ENCODE measurements around the gene HHLA2. TPM values are rescaled to one million over a fixed set of nuclear protein-coding genes. Genes with fewer than 3 reads are reported as not detected.

The HHLA2 gene
- total RNA-seq, 1 donor from 2014 or later = not detected

DNA sequence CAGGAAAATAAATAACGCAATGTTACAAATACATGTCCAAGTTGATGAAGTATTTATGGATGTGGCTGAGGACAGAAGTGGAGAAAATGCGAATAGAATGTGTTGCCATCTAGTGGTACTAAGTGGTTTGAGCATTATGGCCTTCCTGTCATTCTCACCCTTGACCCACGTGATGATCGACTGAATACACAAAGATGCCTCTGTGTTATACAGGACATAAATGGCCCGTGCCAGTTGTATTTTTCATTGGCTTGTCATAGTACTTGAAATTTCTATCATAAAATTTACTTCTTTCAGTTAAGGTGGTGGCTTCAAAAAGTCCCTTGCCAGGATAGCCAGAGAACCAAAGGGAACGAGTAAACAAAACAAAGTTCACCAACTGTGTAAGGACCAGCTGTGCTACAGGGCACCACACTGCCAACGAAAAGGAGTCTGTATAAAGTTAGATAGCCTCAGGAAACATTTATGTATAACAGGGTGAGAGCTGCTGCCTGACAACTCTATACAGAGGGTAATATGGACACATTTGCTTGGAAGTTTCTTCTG lies 110.4 kb downstream of the HHLA2 start:
- DNase-seq (ENCODE audit: low spot score) = peak; percentile 12
- H3K4me3 Mint-ChIP-seq (ENCODE audit: unreplicated experiment) = no peak overlapping the region
- H3K27me3 Mint-ChIP-seq (ENCODE audit: unreplicated experiment) = no peaks in the 10 kb centered on the region
- TF ChIP-seq, protein P1, sequence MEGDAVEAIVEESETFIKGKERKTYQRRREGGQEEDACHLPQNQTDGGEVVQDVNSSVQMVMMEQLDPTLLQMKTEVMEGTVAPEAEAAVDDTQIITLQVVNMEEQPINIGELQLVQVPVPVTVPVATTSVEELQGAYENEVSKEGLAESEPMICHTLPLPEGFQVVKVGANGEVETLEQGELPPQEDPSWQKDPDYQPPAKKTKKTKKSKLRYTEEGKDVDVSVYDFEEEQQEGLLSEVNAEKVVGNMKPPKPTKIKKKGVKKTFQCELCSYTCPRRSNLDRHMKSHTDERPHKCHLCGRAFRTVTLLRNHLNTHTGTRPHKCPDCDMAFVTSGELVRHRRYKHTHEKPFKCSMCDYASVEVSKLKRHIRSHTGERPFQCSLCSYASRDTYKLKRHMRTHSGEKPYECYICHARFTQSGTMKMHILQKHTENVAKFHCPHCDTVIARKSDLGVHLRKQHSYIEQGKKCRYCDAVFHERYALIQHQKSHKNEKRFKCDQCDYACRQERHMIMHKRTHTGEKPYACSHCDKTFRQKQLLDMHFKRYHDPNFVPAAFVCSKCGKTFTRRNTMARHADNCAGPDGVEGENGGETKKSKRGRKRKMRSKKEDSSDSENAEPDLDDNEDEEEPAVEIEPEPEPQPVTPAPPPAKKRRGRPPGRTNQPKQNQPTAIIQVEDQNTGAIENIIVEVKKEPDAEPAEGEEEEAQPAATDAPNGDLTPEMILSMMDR (IDR thresholded peaks at IDR 0.05; ENCODE audit: unreplicated experiment) = peak; percentile 47
- H3K9me3 Mint-ChIP-seq (ENCODE audit: unreplicated experiment) = no peaks in the 10 kb centered on the region
- H3K27ac Mint-ChIP-seq (ENCODE audit: unreplicated experiment) = no peak overlapping the region
- no peaks in the 10 kb centered on the region for H3K36me3 Mint-ChIP-seq (ENCODE audit: low read depth, unreplicated experiment)
- H3K4me1 Mint-ChIP-seq (ENCODE audit: unreplicated experiment) = peaks cover 18% of the 10 kb centered on the region

DNA sequence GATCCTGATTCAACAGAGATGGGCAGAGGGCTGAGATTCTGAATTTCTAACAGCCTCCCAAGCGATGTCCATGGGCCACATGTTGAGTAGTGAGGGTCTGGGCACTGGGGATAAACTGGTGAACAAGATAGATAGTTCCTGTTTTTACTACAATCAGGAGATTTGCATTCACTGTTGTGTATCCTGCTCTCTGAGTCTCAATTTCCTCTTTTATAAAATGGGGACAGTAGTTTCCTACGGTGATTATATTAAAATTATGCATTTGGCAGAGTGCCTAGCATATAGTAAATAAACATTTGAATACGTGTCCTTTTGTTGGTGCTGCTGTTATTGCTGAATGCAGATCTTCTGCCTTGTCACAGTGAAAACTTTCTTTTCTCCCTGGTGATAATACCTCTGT lies 111.5 kb downstream of the HHLA2 start:
- H3K27me3 Mint-ChIP-seq (ENCODE audit: unreplicated experiment) = no peaks in the 10 kb centered on the region
- H3K36me3 Mint-ChIP-seq (ENCODE audit: low read depth, unreplicated experiment) = no peaks in the 10 kb centered on the region
- H3K27ac Mint-ChIP-seq (ENCODE audit: unreplicated experiment) = no peak overlapping the region
- no peaks in the 10 kb centered on the region for H3K9me3 Mint-ChIP-seq (ENCODE audit: unreplicated experiment)
- no peak overlapping the region for H3K4me3 Mint-ChIP-seq (ENCODE audit: unreplicated experiment)
- TF ChIP-seq, protein P1 (IDR thresholded peaks at IDR 0.05; ENCODE audit: unreplicated experiment) = no peak
- peaks cover 18% of the 10 kb centered on the region for H3K4me1 Mint-ChIP-seq (ENCODE audit: unreplicated experiment)
- DNase-seq (ENCODE audit: low spot score) = no peak

DNA sequence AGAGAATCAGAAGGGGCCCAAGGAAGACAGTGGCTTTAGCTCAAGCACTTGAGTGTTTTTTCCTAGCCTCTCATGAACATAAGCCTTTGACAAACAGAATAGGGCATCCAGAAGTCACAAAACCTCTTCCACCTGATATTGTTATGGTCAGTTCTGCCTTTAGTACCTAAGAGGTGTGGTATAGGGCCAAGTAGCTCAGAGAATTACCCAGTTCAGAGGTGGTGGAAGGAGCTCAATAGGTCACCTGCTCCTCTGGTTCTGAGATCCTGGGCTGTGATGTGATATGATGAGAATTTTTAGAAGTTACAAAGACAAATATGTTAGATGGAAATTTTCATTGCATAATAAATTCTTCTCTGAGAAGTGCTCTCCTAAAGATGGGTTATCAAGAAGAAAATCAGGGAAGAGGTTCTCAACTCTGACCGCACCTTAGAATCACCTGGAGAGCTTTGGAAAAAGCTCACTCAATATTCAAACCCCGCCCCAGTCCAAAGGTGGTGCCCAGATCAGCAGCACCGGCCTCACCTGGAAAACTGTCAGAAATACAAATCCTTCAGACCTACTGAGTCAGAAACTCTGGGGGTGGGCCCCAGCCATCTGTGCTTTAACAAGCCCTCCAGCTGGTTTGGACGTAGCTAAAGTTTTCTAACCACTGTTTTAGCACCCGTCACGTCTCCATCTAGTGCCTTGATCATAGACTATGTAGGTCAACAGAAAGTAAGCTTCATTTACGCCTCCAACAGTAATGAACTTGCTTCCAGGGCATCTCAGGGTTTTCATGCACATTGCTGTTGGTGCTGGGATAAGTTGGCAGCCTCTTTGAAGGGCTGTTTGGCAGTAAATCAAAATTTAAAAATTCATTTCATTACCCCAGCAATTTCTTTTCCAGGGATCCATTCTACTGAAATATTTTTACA lies 112.8 kb downstream of the HHLA2 start:
- no peaks in the 10 kb centered on the region for H3K27me3 Mint-ChIP-seq (ENCODE audit: unreplicated experiment)
- no peak for DNase-seq (ENCODE audit: low spot score)
- H3K4me3 Mint-ChIP-seq (ENCODE audit: unreplicated experiment) = no peak overlapping the region

DNA sequence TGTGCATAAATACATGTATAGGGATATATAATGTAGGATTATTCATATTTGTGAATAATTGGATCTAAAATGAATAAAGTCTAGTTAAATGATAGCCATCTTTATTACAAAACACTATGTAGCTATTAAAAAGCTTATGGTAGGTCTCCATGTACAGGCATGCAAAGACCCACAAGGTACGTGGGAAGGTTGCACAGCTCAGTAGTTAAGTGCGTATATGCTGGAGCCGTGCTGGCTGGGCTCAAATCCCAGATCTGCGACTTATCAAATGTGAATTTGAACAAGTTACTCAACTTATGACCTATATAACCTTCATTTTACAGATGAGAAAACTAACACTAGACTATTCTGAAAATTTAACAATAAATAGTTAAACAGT lies 113.4 kb downstream of the HHLA2 start:
- TF ChIP-seq, protein P1 (IDR thresholded peaks at IDR 0.05; ENCODE audit: unreplicated experiment) = no peak
- Mint-ChIP-seq H3K4me1 (ENCODE audit: unreplicated experiment) (peaks cover 18% of the 10 kb centered on the region), H3K4me3 (ENCODE audit: unreplicated experiment) (no peak overlapping the region), H3K27me3 (ENCODE audit: unreplicated experiment) (no peaks in the 10 kb centered on the region), H3K36me3 (ENCODE audit: low read depth, unreplicated experiment) (no peaks in the 10 kb centered on the region), H3K9me3 (ENCODE audit: unreplicated experiment) (no peaks in the 10 kb centered on the region), H3K27ac (ENCODE audit: unreplicated experiment) (no peak overlapping the region)
- DNase-seq (ENCODE audit: low spot score) = no peak

More for the DNA sequence above, 112.8 kb downstream of the HHLA2 start:
- Mint-ChIP-seq H3K4me1 (ENCODE audit: unreplicated experiment) (peaks cover 18% of the 10 kb centered on the region), H3K27ac (ENCODE audit: unreplicated experiment) (no peak overlapping the region), H3K9me3 (ENCODE audit: unreplicated experiment) (no peaks in the 10 kb centered on the region), H3K36me3 (ENCODE audit: low read depth, unreplicated experiment) (no peaks in the 10 kb centered on the region)
- TF ChIP-seq, protein P1 (IDR thresholded peaks at IDR 0.05; ENCODE audit: unreplicated experiment) = no peak

DNA sequence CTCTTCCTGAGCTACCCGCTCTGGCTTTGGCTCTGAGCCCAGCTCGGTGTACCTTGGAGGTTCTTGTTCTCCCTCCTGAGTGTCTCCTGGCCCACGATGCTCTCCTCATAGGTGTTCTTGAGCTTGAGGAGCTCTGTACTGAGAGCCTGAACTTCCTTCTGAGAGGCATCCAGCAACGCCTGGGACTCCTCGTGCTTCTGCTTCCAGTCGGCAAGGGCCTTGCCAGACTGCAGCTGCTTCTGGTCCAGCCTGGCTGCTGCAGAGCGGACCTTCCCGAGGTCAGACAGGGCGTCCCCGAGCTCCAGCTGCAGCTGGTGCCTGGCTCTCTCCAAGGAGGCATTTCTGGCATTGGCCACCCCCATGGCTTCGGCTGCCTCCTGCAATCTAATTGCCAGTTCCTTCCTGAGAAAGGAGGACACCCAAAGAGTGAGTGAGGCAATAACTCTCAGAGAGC lies 114.2 kb downstream of the HHLA2 start:
- Mint-ChIP-seq H3K27ac (ENCODE audit: unreplicated experiment) (no peak overlapping the region), H3K4me1 (ENCODE audit: unreplicated experiment) (peaks cover 18% of the 10 kb centered on the region), H3K4me3 (ENCODE audit: unreplicated experiment) (no peak overlapping the region), H3K36me3 (ENCODE audit: low read depth, unreplicated experiment) (no peaks in the 10 kb centered on the region), H3K27me3 (ENCODE audit: unreplicated experiment) (no peaks in the 10 kb centered on the region), H3K9me3 (ENCODE audit: unreplicated experiment) (no peaks in the 10 kb centered on the region)
- TF ChIP-seq, protein P1 (IDR thresholded peaks at IDR 0.05; ENCODE audit: unreplicated experiment) = no peak
- DNase-seq (ENCODE audit: low spot score) = no peak
